Ectodermal cell (in vitro differentiated cells): Measurements from ENCODE around the gene TBC1D12.

ENCODE experiments used
- H3K27ac ChIP-seq: 2 replicates; pipeline ENCODE4 v1.7.0; 2013; ENCODE audit warnings: mild to moderate bottlenecking, low read depth, low read length; ENCODE audit not compliant: insufficient read depth, poor library complexity, severe bottlenecking
- H3K27me3 ChIP-seq: 2 replicates; pipeline ENCODE4 v1.7.0; 2013; ENCODE audit warnings: mild to moderate bottlenecking, low read length; ENCODE audit not compliant: insufficient read depth, control insufficient read depth, poor library complexity, severe bottlenecking
- H3K36me3 ChIP-seq: one replicate; pipeline ENCODE4 v1.7.0; 2013; ENCODE audit warnings: low read length; ENCODE audit not compliant: control insufficient read depth, insufficient read depth
- H3K4me1 ChIP-seq: one replicate; pipeline ENCODE4 v1.7.0; 2013; ENCODE audit warnings: low read length; ENCODE audit not compliant: control insufficient read depth, insufficient read depth
- H3K4me3 ChIP-seq: 2 replicates; pipeline ENCODE4 v1.7.0; 2013; ENCODE audit warnings: low read depth, low read length, control low read depth; ENCODE audit not compliant: insufficient read depth
- H3K9me3 ChIP-seq: 2 replicates; pipeline ENCODE4 v1.7.0; 2013; ENCODE audit warnings: mild to moderate bottlenecking, low read length, moderate library complexity; ENCODE audit not compliant: control insufficient read depth
- WGBS, 2 experiments: methylation state at CpG; one replicate each; pipeline ENCODE4 v1.1.7; 2013; ENCODE audit warnings: missing lambda C conversion rate in 2 of 2; 5-methylcytosine and 5-hydroxymethylcytosine counted together

The TBC1D12 gene

GRCh38 chr10:94571528-94571927 lies 169.2 kb downstream of the TBC1D12 start:
- peaks cover 32% of the 10 kb centered on the region for H3K36me3 ChIP-seq
- H3K4me1 ChIP-seq, result no peaks in the 10 kb centered on the region
- no peak overlapping the region for H3K27ac ChIP-seq
- WGBS, 2 experiments, result 95 to 98% methylated on average over 3 of the region's 3 CpGs
- no peak overlapping the region for H3K4me3 ChIP-seq
- no peaks in the 10 kb centered on the region for H3K9me3 ChIP-seq
- H3K27me3 ChIP-seq, result no peaks in the 10 kb centered on the region

GRCh38 chr10:94578790-94579189 lies 176.4 kb downstream of the TBC1D12 start:
- H3K9me3 ChIP-seq, result no peaks in the 10 kb centered on the region
- no peaks in the 10 kb centered on the region for H3K27me3 ChIP-seq
- peaks cover 21% of the 10 kb centered on the region for H3K36me3 ChIP-seq
- H3K4me1 ChIP-seq, result no peaks in the 10 kb centered on the region
- 78 to 86% methylated on average over 4 of the region's 4 CpGs for WGBS, 2 experiments
- no peak overlapping the region for H3K4me3 ChIP-seq
- no peak overlapping the region for H3K27ac ChIP-seq

GRCh38 chr10:94583124-94583523 lies 180.8 kb downstream of the TBC1D12 start:
- H3K9me3 ChIP-seq, result no peaks in the 10 kb centered on the region
- H3K27me3 ChIP-seq, result no peaks in the 10 kb centered on the region
- H3K4me3 ChIP-seq, result no peak overlapping the region
- H3K36me3 ChIP-seq, result peaks cover 13% of the 10 kb centered on the region
- H3K4me1 ChIP-seq, result no peaks in the 10 kb centered on the region
- H3K27ac ChIP-seq, result no peak overlapping the region
